Parathyroid adenoma (tissue), 2 donors: ENCODE results near the gene ARFGEF3.

ENCODE experiments used
- H2AFZ ChIP-seq: fragments of 300-600 bp; sonication (generic); one replicate; pipeline ENCODE4 v1.7.0; 2017; ENCODE audit warnings: antibody characterized with exemption, mild to moderate bottlenecking
- H3K27ac ChIP-seq: fragments of 300-600 bp; sonication (generic); one replicate; pipeline ENCODE4 v1.7.0; 2017
- H3K27me3 ChIP-seq: fragments of 300-600 bp; sonication (generic); one replicate; pipeline ENCODE4 v1.7.0; 2017; ENCODE audit warnings: low read length; ENCODE audit not compliant: control insufficient read depth, insufficient read depth
- H3K36me3 ChIP-seq: fragments of 300-600 bp; sonication (generic); one replicate; pipeline ENCODE4 v1.7.0; 2017; ENCODE audit warnings: low read length; ENCODE audit not compliant: control insufficient read depth, insufficient read depth
- H3K4me1 ChIP-seq: fragments of 300-600 bp; sonication (generic); one replicate; pipeline ENCODE4 v1.7.0; 2017; ENCODE audit warnings: control low read depth
- H3K4me2 ChIP-seq: fragments of 300-600 bp; sonication (generic); one replicate; pipeline ENCODE4 v1.7.0; 2017; ENCODE audit warnings: low read length
- H3K4me3 ChIP-seq: fragments of 300-600 bp; sonication (generic); one replicate; pipeline ENCODE4 v1.7.0; 2017; ENCODE audit warnings: low read depth, low read length
- H3K79me2 ChIP-seq: fragments of 300-600 bp; sonication (generic); one replicate; pipeline ENCODE4 v1.7.0; 2017; ENCODE audit warnings: control low read depth
- H3K9ac ChIP-seq: fragments of 300-600 bp; sonication (generic); one replicate; pipeline ENCODE4 v1.7.0; 2017; ENCODE audit warnings: mild to moderate bottlenecking
- H3K9me3 ChIP-seq: fragments of 300-600 bp; sonication (generic); one replicate; pipeline ENCODE4 v1.7.0; 2017; ENCODE audit warnings: low read length; ENCODE audit not compliant: control insufficient read depth
- CTCF ChIP-seq: fragments of 300-600 bp; sonication (generic); IDR thresholded peaks from one replicate; pipeline ENCODE4 v1.7.0; 2017; ENCODE audit warnings: antibody characterized with exemption, mild to moderate bottlenecking
- donor health status: primary hyperparathyroidism.

ARFGEF3 gene

GRCh38 chr6:138235205-138235604, 73.5 kb downstream of the ARFGEF3 start:
- no peak overlapping the region for H3K4me2 ChIP-seq
- no peaks in the 10 kb centered on the region for H3K79me2 ChIP-seq
- TF ChIP-seq CTCF = no peak
- H2AFZ ChIP-seq = no peak overlapping the region
- no peaks in the 10 kb centered on the region for H3K27me3 ChIP-seq
- no peaks in the 10 kb centered on the region for H3K9me3 ChIP-seq
- H3K4me1 ChIP-seq = no peaks in the 10 kb centered on the region
- H3K36me3 ChIP-seq = no peaks in the 10 kb centered on the region
- no peak overlapping the region for H3K9ac ChIP-seq
- no peak overlapping the region for H3K27ac ChIP-seq
- no peak overlapping the region for H3K4me3 ChIP-seq

- no peak for TF ChIP-seq CTCF
- H3K27me3 ChIP-seq = no peaks in the 10 kb centered on the region
- H3K4me1 ChIP-seq = no peaks in the 10 kb centered on the region
- no peak overlapping the region for H3K9ac ChIP-seq
- H3K4me2 ChIP-seq = no peak overlapping the region
- H3K79me2 ChIP-seq = no peaks in the 10 kb centered on the region
- H3K27ac ChIP-seq = no peak overlapping the region
- no peaks in the 10 kb centered on the region for H3K9me3 ChIP-seq
- H3K36me3 ChIP-seq = no peaks in the 10 kb centered on the region
- H3K4me3 ChIP-seq = no peak overlapping the region
- no peak overlapping the region for H2AFZ ChIP-seq
Measured at GRCh38 chr6:138235693-138236092, 74.0 kb downstream of the ARFGEF3 start.

- Histone ChIP-seq H3K4me1 (no peaks in the 10 kb centered on the region), H3K9me3 (no peaks in the 10 kb centered on the region), H3K36me3 (no peaks in the 10 kb centered on the region), H3K4me2 (no peak overlapping the region), H3K9ac (no peak overlapping the region), H3K27ac (no peak overlapping the region), H3K4me3 (no peak overlapping the region), H2AFZ (no peak overlapping the region), H3K27me3 (no peaks in the 10 kb centered on the region), H3K79me2 (no peaks in the 10 kb centered on the region)
- TF ChIP-seq CTCF = no peak
Measured at GRCh38 chr6:138237463-138237862, 75.7 kb downstream of the ARFGEF3 start.

- Histone ChIP-seq H2AFZ (no peak overlapping the region), H3K9ac (no peak overlapping the region), H3K4me3 (no peak overlapping the region), H3K4me1 (no peaks in the 10 kb centered on the region), H3K79me2 (no peaks in the 10 kb centered on the region), H3K9me3 (no peaks in the 10 kb centered on the region), H3K27me3 (no peaks in the 10 kb centered on the region), H3K36me3 (no peaks in the 10 kb centered on the region), H3K27ac (no peak overlapping the region), H3K4me2 (no peak overlapping the region)
- no peak for TF ChIP-seq CTCF
Measured at GRCh38 chr6:138238368-138238767, 76.6 kb downstream of the ARFGEF3 start.

- no peak overlapping the region for H3K27ac ChIP-seq
Measured at GRCh38 chr6:138239774-138240173, 78.0 kb downstream of the ARFGEF3 start.

More at GRCh38 chr6:138239774-138240173, 78.0 kb downstream of the ARFGEF3 start:
- H2AFZ ChIP-seq = no peak overlapping the region
- no peak for TF ChIP-seq CTCF
- no peaks in the 10 kb centered on the region for H3K36me3 ChIP-seq
- no peaks in the 10 kb centered on the region for H3K79me2 ChIP-seq
- no peak overlapping the region for H3K9ac ChIP-seq
- no peaks in the 10 kb centered on the region for H3K4me1 ChIP-seq
- no peak overlapping the region for H3K4me2 ChIP-seq
- no peaks in the 10 kb centered on the region for H3K9me3 ChIP-seq
- no peaks in the 10 kb centered on the region for H3K27me3 ChIP-seq
- H3K4me3 ChIP-seq = no peak overlapping the region
